ENCODE results near the gene MYOM1. TPM values are rescaled to one million over a fixed set of nuclear protein-coding genes. Genes with fewer than 3 reads are reported as not detected.
A peak's percentile ranks its signal among the peaks of the same experiment; 100 is the strongest.

Gene MYOM1
- total and polyA plus RNA-seq, 10 donors = 1.2 to 6.2 (median 2.0) TPM

GRCh38 chr18:3245185-3245564, 25.4 kb upstream of the MYOM1 start:
- H3K4me3 ChIP-seq = peak overlapping the region in 3 of 8 donors; percentile 82 to 97 (median 88)
- DNase-seq = no peak
- peak overlapping the region in 4 of 8 donors; percentile 96 to 100 (median 100) for H3K27ac ChIP-seq
- WGBS, 5 donors = 57 to 91% (median 79%) methylated on average over 1 of the region's 1 CpG
- intact Hi-C loops (cut with DNase I; ENCODE audit: low total_unique reads) = loop anchor here (5.0 to 10.0 kb wide), 2 partner anchors 90 to 313 kb away; no protein-coding TSS in a partner anchor
- peaks cover 21 to 50% (median 41%) of the 10 kb centered on the region in 6 donors for H3K4me1 ChIP-seq
- H3K36me3 ChIP-seq = peaks cover 0 to 28% (median 3%) of the 10 kb centered on the region in 6 donors
- no peaks in the 10 kb centered on the region for H3K27me3 ChIP-seq (replicated peaks in 1 of 7)
- peaks cover 0 to 22% (median 16%) of the 10 kb centered on the region in 8 donors for H3K9me3 ChIP-seq
- TF ChIP-seq CTCF (IDR thresholded peaks at IDR 0.05 in 8 of 11, conservative IDR thresholded peaks at IDR 0.05 in 3 of 11) = no peak
- no peak for TF ChIP-seq POLR2A (IDR thresholded peaks at IDR 0.05)
- no peak for TF ChIP-seq POLR2AphosphoS5 (IDR thresholded peaks at IDR 0.05)

DNA sequence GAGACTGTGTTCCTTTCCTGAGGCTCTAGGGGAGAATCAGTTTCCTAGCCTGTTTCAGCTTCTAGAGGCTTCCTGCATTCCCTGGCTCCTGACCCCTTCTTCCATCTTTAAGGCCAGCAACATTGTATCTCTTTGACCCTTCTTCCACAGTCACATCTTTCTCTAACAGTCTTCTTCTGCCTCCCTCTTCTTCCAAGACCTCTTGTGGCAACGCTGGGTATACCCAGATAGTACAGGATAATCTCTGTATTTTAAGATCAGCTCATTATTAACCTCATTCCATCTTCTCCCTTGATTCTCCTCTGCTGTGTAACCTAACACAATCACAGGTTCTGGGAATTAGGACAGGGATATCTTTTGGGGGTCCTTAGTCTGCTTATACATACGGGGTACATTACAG, 19.0 kb upstream of the MYOM1 start:
- peaks cover 0 to 18% (median 0%) of the 10 kb centered on the region in 6 donors for H3K36me3 ChIP-seq
- 82 to 92% (median 90%) methylated on average over 2 of the region's 2 CpGs for WGBS, 5 donors

GRCh38 chr18:3236470-3236869, 16.7 kb upstream of the MYOM1 start:
- WGBS, 5 donors = 84 to 92% (median 90%) methylated on average over 4 of the region's 4 CpGs
- H3K27me3 ChIP-seq (replicated peaks in 1 of 7) = no peaks in the 10 kb centered on the region
- no peak for TF ChIP-seq POLR2AphosphoS5 (IDR thresholded peaks at IDR 0.05)
- no peak for TF ChIP-seq POLR2A (IDR thresholded peaks at IDR 0.05)
- no peak for TF ChIP-seq CTCF (IDR thresholded peaks at IDR 0.05 in 8 of 11, conservative IDR thresholded peaks at IDR 0.05 in 3 of 11)
- H3K4me1 ChIP-seq = peaks cover 0 to 10% (median 0%) of the 10 kb centered on the region in 6 donors
- H3K36me3 ChIP-seq = peaks cover 0 to 6% (median 0%) of the 10 kb centered on the region in 6 donors
- H3K27ac ChIP-seq = no peak overlapping the region
- intact Hi-C loops (cut with DNase I; ENCODE audit: low total_unique reads) = loop anchor here (10.0 kb wide), 1 partner anchor 62 kb away; no protein-coding TSS in a partner anchor
- H3K9me3 ChIP-seq = peaks cover 0 to 10% (median 6%) of the 10 kb centered on the region in 8 donors
- H3K4me3 ChIP-seq = no peak overlapping the region
- no peak for DNase-seq

More for the DNA sequence above, 19.0 kb upstream of the MYOM1 start:
- Histone ChIP-seq H3K4me1 (peaks cover 0 to 6% (median 0%) of the 10 kb centered on the region in 6 donors), H3K9me3 (peaks cover 0 to 22% (median 16%) of the 10 kb centered on the region in 8 donors), H3K27me3 (replicated peaks in 1 of 7) (no peaks in the 10 kb centered on the region), H3K4me3 (no peak overlapping the region), H3K27ac (no peak overlapping the region)
- no peak for TF ChIP-seq POLR2AphosphoS5 (IDR thresholded peaks at IDR 0.05)
- no peak for TF ChIP-seq CTCF (IDR thresholded peaks at IDR 0.05 in 8 of 11, conservative IDR thresholded peaks at IDR 0.05 in 3 of 11)
- no peak for TF ChIP-seq POLR2A (IDR thresholded peaks at IDR 0.05)
- DNase-seq = no peak
- intact Hi-C loops (cut with DNase I; ENCODE audit: low total_unique reads) = loop anchor here (10.0 kb wide), 1 partner anchor 64 kb away; no protein-coding TSS in a partner anchor

GRCh38 chr18:3235846-3236245, 16.1 kb upstream of the MYOM1 start:
- peaks cover 0 to 10% (median 0%) of the 10 kb centered on the region in 6 donors for H3K4me1 ChIP-seq
- 88 to 95% (median 93%) methylated on average over 2 of the region's 2 CpGs for WGBS, 5 donors
- no peak overlapping the region for H3K27ac ChIP-seq
- TF ChIP-seq POLR2AphosphoS5 (IDR thresholded peaks at IDR 0.05) (no peak), POLR2A (IDR thresholded peaks at IDR 0.05) (no peak), CTCF (IDR thresholded peaks at IDR 0.05 in 8 of 11, conservative IDR thresholded peaks at IDR 0.05 in 3 of 11) (no peak)
- intact Hi-C loops (cut with DNase I; ENCODE audit: low total_unique reads) = loop anchor here (10.0 kb wide), 1 partner anchor 61 kb away; no protein-coding TSS in a partner anchor
- H3K4me3 ChIP-seq = no peak overlapping the region
- no peaks in the 10 kb centered on the region for H3K27me3 ChIP-seq (replicated peaks in 1 of 7)
- no peaks in the 10 kb centered on the region for H3K36me3 ChIP-seq
- H3K9me3 ChIP-seq = peaks cover 0 to 4% (median 0%) of the 10 kb centered on the region in 8 donors
- DNase-seq = no peak

Data from spleen (tissue), 11 donors.